Measurements from ENCODE around the gene AKIRIN2.
"Not testable (repeated sequence)": the region's sequence is repeated elsewhere in the genome, so short reads cannot be mapped to it uniquely, and the experiment has no call there.

The AKIRIN2 gene

DNA sequence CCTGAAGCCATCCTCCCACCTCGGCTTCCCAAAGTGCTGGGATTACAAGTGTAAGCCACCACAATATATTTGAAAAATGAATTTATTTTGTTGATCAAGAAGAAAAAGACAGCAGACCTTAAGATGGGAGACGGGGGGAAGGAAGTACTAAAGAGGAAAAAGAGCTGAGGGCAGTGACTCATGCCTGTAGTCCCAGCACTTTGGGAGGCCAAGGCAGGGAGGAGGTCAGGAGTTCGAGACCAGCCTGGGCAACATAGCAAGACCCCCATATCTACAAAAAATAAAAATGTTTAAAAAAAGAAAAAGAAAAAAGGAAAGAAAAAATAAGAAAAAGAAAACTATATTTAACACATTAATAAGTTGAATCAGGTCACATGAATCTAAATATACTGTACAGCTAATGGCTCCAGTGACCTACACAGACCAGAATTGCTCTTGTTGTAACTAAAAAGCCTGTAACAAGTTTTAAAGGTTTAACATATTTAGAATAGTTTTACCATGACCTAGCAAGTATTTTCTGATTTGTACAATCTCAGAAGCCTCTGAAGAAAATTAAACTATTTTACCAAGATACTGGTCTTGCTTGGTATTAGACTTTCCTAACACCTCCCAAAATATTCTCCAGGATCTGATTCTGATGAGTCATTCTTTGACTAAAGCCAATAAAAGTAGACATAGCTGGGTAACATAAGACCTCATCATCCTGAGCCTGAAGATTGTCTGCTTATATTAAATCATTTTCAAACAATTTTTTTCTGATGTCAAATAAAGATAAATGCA lies 4.3 kb upstream of the AKIRIN2 start:
- no peak overlapping the region for H3K4me3 ChIP-seq (ENCODE audit: low read length)
- TF ChIP-seq ZNF274 (IDR thresholded peaks at IDR 0.05; ENCODE audit: low read depth, low read length), result no peak

DNA sequence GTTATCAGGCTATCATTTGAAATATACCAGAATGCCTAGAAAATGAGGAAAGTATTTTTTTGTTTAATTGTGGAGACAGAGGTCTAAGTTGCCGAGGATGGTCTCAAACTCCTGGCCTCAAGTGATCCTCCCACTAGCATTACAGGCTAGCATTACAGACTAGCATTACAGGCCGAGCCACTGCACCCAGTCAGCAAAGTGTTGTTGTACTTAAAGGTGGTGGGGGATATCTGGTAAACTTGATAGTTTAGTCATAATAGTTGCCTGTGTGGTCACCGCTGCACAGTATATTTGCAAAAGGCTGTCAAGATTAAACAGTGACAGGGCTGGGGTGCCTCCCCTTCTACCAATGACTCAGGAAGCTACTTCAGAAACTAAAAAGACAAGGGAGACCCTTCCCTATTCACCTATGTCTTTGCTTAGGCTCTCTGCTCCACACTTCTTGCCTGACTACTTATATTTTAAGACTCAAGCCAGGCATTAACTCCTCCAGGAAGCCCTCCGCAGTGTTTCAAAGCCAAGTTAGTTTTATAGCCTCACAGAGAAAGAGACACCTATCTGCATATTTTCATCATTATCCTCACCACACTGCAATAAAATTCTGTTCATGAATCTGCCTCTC lies 3.1 kb upstream of the AKIRIN2 start:
- no peak for TF ChIP-seq ZNF274 (IDR thresholded peaks at IDR 0.05; ENCODE audit: low read depth, low read length)
- no peak overlapping the region for H3K4me3 ChIP-seq (ENCODE audit: low read length)

DNA sequence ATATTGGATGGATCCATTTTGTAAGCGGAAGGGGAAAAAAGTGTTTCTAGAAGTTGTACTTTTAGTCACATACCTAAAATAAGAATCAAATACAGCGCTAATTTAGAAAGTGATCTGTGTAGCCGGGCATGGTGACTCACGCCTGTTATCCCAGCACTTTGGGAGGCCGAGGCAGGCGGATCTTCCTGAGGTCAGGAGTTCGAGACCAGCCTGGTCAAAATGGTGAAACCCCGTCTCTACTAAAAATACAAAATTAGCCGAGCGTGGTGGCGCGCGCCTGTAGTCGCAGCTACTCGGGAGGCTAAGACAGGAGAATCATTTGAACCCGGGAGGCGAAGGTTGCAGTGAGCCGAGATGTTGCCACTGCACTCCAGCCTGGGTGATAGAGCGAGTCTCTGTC lies 1.0 kb upstream of the AKIRIN2 start:
- H3K4me3 ChIP-seq (ENCODE audit: low read length), result peak overlapping the region; percentile 60

DNA sequence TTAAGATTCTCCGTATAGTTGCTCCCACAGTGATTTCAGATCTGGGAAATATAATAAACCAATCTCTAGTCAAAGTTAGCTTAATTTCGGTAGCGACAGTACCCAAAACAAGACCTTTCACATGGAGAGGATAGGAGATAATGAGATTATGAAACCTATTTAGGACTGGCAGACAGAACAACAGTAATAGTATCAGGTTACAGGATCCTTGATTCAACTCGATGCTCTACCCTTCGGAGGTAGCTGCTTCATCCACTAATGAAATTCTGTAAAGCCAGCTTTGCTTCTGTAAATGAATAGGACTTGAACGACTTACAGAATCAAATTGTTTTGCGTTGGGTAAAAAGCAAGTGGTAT lies 534 bp upstream of the AKIRIN2 start:
- TF ChIP-seq ZNF274 (IDR thresholded peaks at IDR 0.05; ENCODE audit: low read depth, low read length), result no peak
- peak overlapping the region; percentile 60 for H3K4me3 ChIP-seq (ENCODE audit: low read length)

DNA sequence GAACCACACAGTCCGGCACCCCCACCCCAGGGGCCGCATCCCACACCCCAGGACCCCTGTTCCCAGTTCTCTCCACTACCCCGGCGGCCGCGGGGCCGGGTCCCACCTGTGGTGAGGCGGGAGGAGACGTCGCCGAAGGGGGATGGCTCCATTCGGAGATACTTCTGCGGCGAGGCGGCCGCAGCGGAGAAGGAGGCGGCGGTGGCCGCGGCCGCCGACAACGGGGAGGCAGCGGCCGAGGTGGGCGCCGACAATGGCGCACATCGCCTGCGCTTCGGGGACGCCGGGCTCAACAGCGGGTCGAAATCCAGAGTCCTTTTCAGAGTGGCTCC lies 723 bp downstream of the AKIRIN2 start:
- peak overlapping the region; percentile 99 for H3K4me3 ChIP-seq (ENCODE audit: low read length)
- no peak for TF ChIP-seq ZNF274 (IDR thresholded peaks at IDR 0.05; ENCODE audit: low read depth, low read length)

DNA sequence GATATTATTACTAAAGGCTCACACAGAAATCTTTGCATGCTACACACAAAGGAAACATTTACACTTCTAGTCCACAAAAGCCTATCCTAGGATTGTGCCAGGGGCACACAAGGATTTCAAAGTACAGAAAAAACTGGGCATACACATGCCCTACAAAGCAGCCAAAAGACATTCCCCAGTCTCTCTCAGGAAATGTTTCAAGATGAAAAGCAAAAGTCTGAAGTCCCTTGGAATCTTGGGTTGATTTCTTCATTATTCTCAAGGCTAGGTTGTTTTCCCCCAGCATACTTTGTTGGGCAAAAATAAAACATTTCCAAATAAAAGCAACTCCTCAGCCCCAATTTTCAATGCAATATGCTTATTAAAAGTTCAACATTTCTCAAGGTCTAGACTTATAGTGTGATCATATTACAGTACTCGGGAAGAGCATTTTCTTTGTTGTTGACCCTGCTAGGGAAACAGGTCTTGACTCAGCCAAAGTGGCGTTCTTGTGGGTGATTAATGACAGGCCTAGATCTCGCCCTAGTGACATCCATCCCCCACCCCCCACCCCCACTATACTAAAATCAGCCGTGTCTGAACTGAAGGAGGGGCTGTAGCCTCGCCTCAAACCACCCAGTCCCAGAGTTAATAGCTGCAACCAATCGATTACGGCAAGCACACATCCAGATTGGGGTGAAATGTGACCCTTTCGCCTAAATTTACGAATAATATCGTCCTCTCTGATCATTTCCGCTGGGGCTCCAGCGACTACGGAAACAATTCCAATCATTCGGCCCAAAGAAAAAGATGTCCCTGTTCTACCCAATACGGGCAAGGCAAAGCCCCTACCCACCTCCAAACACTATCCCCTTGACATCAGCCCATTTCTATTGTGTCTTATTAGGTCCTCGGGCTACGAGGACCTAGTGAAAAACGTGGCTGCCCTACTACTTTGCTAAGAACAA lies 1.4 kb downstream of the AKIRIN2 start:
- H3K4me3 ChIP-seq (ENCODE audit: low read length), result peak overlapping the region; percentile 99

DNA sequence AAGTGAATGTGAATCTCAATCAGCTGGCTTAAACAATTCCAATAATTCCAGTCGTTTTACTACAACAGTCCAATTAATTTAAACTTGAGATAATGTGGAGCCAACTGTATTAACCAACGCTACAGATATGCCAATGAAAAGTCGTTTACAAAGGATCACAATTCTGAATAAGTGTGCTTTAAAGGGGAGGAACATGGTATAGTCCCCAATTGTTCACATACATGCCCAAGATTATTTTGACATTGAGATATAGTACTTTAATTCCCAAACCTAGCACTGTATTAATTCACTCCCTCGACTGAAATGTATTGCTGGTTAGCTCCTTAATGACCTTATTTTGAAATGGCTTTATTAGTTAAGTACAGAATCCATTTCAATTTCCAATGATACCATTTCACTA lies 2.5 kb downstream of the AKIRIN2 start:
- H3K4me3 ChIP-seq (ENCODE audit: low read length), result peak overlapping the region; percentile 99; the same call in 1 of the 2 replicates
- TF ChIP-seq ZNF274 (IDR thresholded peaks at IDR 0.05; ENCODE audit: low read depth, low read length), result no peak

More for the DNA sequence above, 1.4 kb downstream of the AKIRIN2 start:
- TF ChIP-seq ZNF274 (IDR thresholded peaks at IDR 0.05; ENCODE audit: low read depth, low read length), result no peak

DNA sequence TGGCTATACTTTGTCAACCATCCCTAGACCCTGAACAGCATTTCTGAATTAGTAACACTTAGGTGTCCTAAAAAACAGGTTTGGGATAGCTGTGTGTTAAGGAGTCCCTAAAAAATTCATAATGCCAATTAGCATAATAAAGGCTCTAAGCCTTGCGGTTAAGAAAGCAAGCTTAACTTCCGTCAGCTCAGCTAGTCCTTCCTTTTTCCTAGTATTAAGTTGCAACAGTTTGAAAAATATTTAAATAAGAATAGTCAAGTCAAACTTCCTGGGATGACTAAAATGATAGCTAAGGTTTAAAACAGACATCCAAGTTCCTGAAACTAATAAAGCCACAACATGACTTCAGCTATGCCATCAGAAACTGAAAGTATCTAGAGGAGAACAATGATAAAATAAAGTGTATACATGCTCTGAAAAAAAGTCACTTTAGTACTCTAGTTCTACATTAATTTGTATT lies 3.5 kb downstream of the AKIRIN2 start:
- TF ChIP-seq ZNF274 (IDR thresholded peaks at IDR 0.05; ENCODE audit: low read depth, low read length), result no peak
- peak overlapping the region; percentile 99; the same call in 1 of the 2 replicates for H3K4me3 ChIP-seq (ENCODE audit: low read length)

DNA sequence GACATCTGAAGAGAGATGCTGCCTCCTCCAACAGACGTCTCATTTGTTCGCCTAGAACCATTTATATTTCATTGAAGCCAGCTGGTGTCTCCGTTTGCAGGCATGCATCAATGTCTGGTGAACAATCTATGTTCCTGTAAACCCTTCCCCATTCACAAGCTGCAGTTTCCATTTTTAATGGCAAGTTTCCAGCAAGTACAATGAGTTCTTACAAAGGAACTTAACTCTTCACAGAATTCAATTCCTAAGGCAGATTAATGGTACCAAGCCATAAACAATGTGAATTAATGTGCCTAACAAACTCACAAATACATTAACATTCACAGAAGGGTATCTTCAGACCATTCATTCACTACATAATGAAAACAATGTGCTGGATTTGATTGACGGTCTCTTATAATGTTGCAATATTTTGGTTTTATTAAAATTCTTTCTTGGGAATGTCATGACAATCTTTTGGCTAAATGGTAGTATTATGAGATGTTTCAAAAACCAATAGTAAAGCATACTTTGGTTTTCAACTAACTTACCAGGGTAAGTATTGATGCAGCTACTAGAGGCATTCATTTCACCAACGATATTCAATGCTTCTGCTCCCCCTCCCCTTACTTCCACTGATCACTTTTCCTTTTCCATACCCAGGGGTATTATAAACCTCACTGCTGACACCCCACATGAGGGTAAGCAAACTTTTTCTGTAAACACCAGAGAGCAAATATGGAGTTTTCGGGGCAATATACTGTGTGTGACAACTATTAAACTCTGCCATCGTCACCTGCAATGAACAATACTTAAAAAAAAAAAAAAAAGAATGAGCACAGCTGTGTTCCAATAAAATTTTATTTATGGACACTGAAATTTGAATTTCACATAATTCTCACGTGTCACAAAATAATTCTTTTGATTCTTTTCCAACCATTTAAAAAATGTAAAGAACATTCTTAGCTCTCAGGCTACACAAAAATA lies 4.2 kb downstream of the AKIRIN2 start:
- TF ChIP-seq ZNF274 (IDR thresholded peaks at IDR 0.05; ENCODE audit: low read depth, low read length), result no peak
- H3K4me3 ChIP-seq (ENCODE audit: low read length), result peak overlapping the region; percentile 99

DNA sequence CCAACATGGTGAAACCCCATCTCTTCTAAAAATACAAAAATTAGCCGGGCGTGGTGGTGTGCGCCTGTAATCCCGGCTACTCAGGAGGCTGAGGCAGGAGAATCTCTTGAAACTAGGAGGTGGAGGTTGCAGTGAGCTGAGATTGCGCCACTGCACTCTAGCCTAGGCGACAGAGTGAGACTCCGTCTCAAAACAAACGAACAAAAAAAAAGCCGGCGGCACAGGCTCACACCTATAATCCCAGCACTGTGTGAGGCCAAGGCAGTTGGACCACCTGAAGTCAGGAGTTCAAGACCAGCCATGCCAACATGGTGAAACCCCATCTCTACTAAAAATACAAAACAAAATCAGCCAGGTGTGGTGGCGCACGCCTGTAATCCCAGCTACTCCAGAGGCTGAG lies 5.2 kb downstream of the AKIRIN2 start:
- H3K4me3 ChIP-seq (ENCODE audit: low read length), result peak overlapping the region; percentile 99; the same call in 1 of the 2 replicates

DNA sequence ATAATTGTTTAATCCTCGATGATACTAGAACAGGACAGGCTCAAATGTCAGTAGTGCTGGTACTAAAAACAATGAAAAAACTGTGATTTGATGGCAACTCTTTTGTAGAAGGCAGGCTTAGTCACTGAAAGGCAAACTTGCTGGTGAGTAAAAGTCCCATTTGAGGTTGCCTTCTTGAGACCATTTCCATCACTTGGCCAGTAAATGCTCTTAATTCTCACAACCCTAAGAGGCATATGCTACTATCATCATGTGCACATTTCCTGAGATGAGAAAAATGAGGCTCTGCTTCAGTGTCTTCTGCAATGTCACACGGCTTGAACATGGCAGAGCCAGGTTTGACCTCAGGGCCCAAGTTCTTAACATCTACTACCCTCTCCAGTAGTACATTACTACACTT lies 9.9 kb downstream of the AKIRIN2 start:
- TF ChIP-seq ZNF274 (IDR thresholded peaks at IDR 0.05; ENCODE audit: low read depth, low read length), result no peak
- H3K4me3 ChIP-seq (ENCODE audit: low read length), result no peak overlapping the region

DNA sequence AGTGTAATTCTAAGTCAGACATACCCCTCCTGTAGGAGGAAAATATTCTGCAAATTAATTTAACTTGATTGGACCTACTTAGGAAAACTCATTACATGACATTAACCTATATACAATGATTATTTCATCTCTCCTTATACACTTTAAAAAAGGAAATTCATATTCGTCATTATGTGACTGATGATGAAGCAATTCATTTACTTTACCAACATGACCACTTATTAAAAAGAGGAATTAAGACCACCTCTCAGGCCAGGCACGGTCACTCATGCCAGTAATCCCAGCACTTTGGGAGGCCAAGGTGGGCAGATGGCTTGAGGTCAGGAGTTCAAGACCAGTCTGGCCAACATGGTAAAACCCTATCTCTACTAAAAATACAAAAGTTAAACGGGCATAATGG lies 11.6 kb downstream of the AKIRIN2 start:
- TF ChIP-seq ZNF274 (IDR thresholded peaks at IDR 0.05; ENCODE audit: low read depth, low read length), result no peak

DNA sequence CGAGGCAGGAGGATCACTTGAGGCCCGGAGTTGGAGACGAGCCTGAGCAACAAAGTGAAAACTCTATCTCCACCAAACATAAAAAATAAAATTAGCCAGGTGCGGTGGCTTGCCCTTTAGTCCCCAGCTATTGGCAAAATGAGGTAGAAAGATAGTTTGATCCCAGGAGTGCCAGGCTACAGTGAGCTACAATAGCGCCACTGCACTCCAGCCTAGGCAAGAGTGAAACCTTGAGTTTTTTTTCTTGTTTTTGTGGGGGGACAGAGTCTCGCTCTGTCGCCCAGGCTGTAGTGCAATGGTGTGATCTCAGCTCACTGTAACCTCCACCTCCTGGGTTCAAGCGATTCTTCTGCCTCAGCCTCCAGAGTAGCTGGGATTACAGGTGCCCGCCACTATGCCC lies 14.1 kb downstream of the AKIRIN2 start:
- not testable (repeated sequence) for H3K4me3 ChIP-seq (ENCODE audit: low read length)

More for the DNA sequence above, 11.6 kb downstream of the AKIRIN2 start:
- no peak overlapping the region for H3K4me3 ChIP-seq (ENCODE audit: low read length)

DNA sequence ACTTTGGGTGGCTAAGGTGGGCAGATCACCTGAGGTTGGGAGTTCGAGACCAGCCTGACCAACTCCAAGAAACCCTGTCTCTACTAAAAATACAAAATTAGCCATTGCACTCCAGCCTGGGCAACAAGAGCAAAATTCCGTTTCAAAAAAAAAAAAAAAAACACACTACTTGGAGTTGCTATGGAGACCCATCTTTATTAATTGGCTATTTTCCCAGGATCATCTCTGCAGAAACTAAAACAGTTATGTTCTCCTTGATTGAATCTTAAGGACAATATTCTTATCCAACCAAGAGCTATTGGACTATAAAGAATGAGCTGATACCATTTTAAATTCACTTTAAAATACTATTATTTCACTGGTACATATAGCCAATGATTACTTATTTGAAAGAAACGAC lies 14.7 kb downstream of the AKIRIN2 start:
- no peak overlapping the region for H3K4me3 ChIP-seq (ENCODE audit: low read length)
- TF ChIP-seq ZNF274 (IDR thresholded peaks at IDR 0.05; ENCODE audit: low read depth, low read length), result no peak

DNA sequence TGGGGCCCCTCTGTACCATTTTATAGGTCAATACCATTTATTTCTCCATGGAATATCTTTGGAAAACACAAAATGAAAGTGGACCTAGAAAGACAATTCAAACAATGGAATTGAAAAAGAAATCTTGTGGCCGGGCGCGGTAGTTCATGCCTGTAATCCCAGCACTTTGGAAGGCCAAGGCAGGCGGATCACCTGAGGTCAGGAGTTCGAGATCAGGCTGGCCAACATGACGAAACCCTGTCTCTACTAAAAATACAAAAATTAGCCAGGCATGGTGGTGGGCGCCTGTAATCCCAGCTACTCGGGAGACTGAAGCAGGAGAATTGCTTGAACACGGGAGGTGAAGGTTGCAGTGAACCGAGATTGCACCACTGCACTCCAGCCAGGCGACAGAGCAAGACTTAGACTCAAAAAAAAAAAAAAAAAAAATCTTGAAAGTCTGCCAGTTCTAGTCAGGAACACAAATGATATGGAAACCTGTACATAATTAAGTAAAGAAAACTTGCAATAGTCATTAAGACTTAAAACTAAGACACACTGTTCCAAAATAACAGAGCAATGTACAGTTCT lies 15.3 kb downstream of the AKIRIN2 start:
- not testable (repeated sequence) for H3K4me3 ChIP-seq (ENCODE audit: low read length)

All from GM08714 (cell line).